Caco-2 (cell line): Measurements from ENCODE around the gene ALG14. TPM values are rescaled to one million over a fixed set of nuclear protein-coding genes. Genes with fewer than 3 reads are reported as not detected.

Source experiments
- Bru-seq: library from RNA; stranded (reverse); fragments of 400-500 nt; gene quantifications from one replicate; lab custom pipeline; 2021; lab: Mats Ljungman, UMichigan
- BruChase-seq, 2 experiments: library from RNA; stranded (reverse); fragments of 400-500 nt; gene quantifications; one replicate each; lab custom pipeline; 2021; lab: Mats Ljungman, UMichigan
- BruUV-seq: library from RNA; stranded (reverse); fragments of 400-500 nt; replicated peaks from 2 replicates; lab custom pipeline; 2021; lab: Mats Ljungman, UMichigan
- CTCF ChIA-PET: fragments of 300-600 bp; sonication (Branson Sonifier 250); formaldehyde crosslinking; loops from one replicate; lab custom pipeline; 2022; ENCODE audit warnings: antibody characterized with exemption; lab: Charles Lee
- POLR2A ChIA-PET: fragments of 300-600 bp; sonication (Branson Sonifier 250); formaldehyde crosslinking; loops from one replicate; lab custom pipeline; 2022; ENCODE audit warnings: antibody characterized with exemption; lab: Charles Lee
- DNase-seq, 2 experiments: peaks; one replicate each; pipeline versions ENCODE4 v3.0.0 to v3.0.0-alpha.2; 2020 to 2022
- H3K27me3 ChIP-seq: replicated peaks from 2 replicates; pipeline ENCODE4 v1.6.0; 2011; ENCODE audit warnings: low read length; ENCODE audit not compliant: control insufficient read depth, insufficient read depth
- H3K36me3 ChIP-seq: 2 replicates; pipeline ENCODE4 v1.5.1; 2011; ENCODE audit warnings: low read length; ENCODE audit not compliant: control insufficient read depth, insufficient read depth
- H3K4me1 ChIP-seq: fragments of 250-450 bp; sonication (Bioruptor Pico); 2 replicates; pipeline ENCODE4 v1.5.1; 2020; ENCODE audit warnings: mild to moderate bottlenecking
- H3K4me3 ChIP-seq: 2 replicates; pipeline ENCODE4 v1.5.1; 2011; ENCODE audit warnings: low read depth, mild to moderate bottlenecking, control low read depth, low read length
- H3K9me3 ChIP-seq: fragments of 250-450 bp; sonication (Bioruptor Pico); 2 replicates; pipeline ENCODE4 v1.5.1; 2020; ENCODE audit warnings: mild to moderate bottlenecking, moderate library complexity
- H3K27ac Mint-ChIP-seq: one replicate; pipeline ENCODE4 v1.8.0; 2022; ENCODE audit warnings: mixed read lengths; ENCODE audit not compliant: unreplicated experiment
- H3K27me3 Mint-ChIP-seq: one replicate; pipeline ENCODE4 v1.8.0; 2022; ENCODE audit warnings: mixed read lengths; ENCODE audit not compliant: insufficient read depth, unreplicated experiment
- H3K36me3 Mint-ChIP-seq: one replicate; pipeline ENCODE4 v1.8.0; 2022; ENCODE audit warnings: mild to moderate bottlenecking, mixed read lengths; ENCODE audit not compliant: insufficient read depth, unreplicated experiment
- H3K4me1 Mint-ChIP-seq: one replicate; pipeline ENCODE4 v1.8.0; 2022; ENCODE audit warnings: low read depth, mixed read lengths; ENCODE audit not compliant: unreplicated experiment
- H3K4me3 Mint-ChIP-seq: one replicate; pipeline ENCODE4 v1.8.0; 2022; ENCODE audit warnings: mild to moderate bottlenecking, moderate library complexity, mixed read lengths; ENCODE audit not compliant: unreplicated experiment
- H3K9me3 Mint-ChIP-seq: one replicate; pipeline ENCODE4 v1.8.0; 2022; ENCODE audit warnings: mixed read lengths; ENCODE audit not compliant: unreplicated experiment
- CTCF ChIP-seq, 2 experiments: fragments of 200-600 bp in 1 of 2; IDR thresholded peaks; 1 replicate in 1 of 2; 2 replicates in 1 of 2; pipeline versions ENCODE4 v1.5.1 to v1.8.0; 2011 to 2022; ENCODE audit warnings: antibody characterized with exemption in 1 of 2, control low read depth in 1 of 2, inconsistent platforms in 1 of 2, low read depth in 1 of 2, low read length in 1 of 2, mild to moderate bottlenecking in 1 of 2, moderate library complexity in 1 of 2; ENCODE audit not compliant: insufficient read depth in 1 of 2, severe bottlenecking in 1 of 2, unreplicated experiment in 1 of 2
- intact Hi-C: fragments of 100-400 bp; cut with micrococcal nuclease; formaldehyde crosslinking; loops from one replicate; pipeline ENCODE4 v1.10.0; 2022; ENCODE audit not compliant: unreplicated experiment
- long read RNA-seq: library from polyadenylated mRNA; stranded (forward); transcript quantifications from one replicate; pipeline ENCODE4 v2.0.0, GENCODE V29; 2022
- total RNA-seq: library from RNA; stranded (reverse); gene quantifications from 2 replicates; pipeline ENCODE4 v1.2.3, GENCODE V29; 2022

Gene ALG14
- total RNA-seq (4.5 and 6.1 TPM in 2 replicates), Bru-seq, nascent RNA (percentile 53 among the genes with signal in this experiment), BruChase-seq, experiment 1, labeled RNA remaining after a 2-hour chase (percentile 48 among the genes with signal in this experiment), BruChase-seq, experiment 2, labeled RNA remaining after a 6-hour chase (percentile 50 among the genes with signal in this experiment)
- long read RNA-seq, full-length matches to known transcripts: 17 of 18 reads
- long read RNA-seq, partial matches to known transcripts: 0 of 18 reads
- long read RNA-seq, other reads (novel, unspliced or antisense): 1 of 18 reads

GRCh38 chr1:95072532-95073419 is at the start of gene ALG14:
Gene ALG14, minus strand, starts transcription at chr1:95072951. Its CDS starts 53 bp downstream, at chr1:95072898.
- peak within 1 kb of the TSS; percentile 99 for H3K4me3 Mint-ChIP-seq
- H3K4me1 Mint-ChIP-seq: peaks cover 11% of the 10 kb centered on the region
- intact Hi-C loops: loop anchor here (1.0 to 2.0 kb wide), 2 partner anchors 14 to 44 kb away; no protein-coding TSS in a partner anchor

GRCh38 chr1:95122151-95122697 is 49.5 kb upstream of the ALG14 start:
- H3K4me3 ChIP-seq: no peak overlapping the region
- Mint-ChIP-seq H3K27ac (no peak overlapping the region), H3K4me3 (peak overlapping the region; percentile 2), H3K36me3 (no peaks in the 10 kb centered on the region), H3K4me1 (peaks cover 14% of the 10 kb centered on the region), H3K9me3 (no peaks in the 10 kb centered on the region), H3K27me3 (no peaks in the 10 kb centered on the region)
- TF ChIP-seq CTCF (IDR thresholded peaks at IDR 0.05; ENCODE audit: insufficient read depth in 1 of 2, low read depth in 1 of 2, low read length in 1 of 2, severe bottlenecking in 1 of 2, unreplicated experiment in 1 of 2): no peak
- peaks cover 30% of the 10 kb centered on the region for H3K4me1 ChIP-seq
- no peaks in the 10 kb centered on the region for H3K27me3 ChIP-seq
- no TSS peak for BruUV-seq
- ChIA-PET POLR2A (no interaction called here), CTCF (no interaction called here)
- no peaks in the 10 kb centered on the region for H3K9me3 ChIP-seq
- intact Hi-C loops: loop anchor here (1.0 kb wide), 1 partner anchor 53 kb away; no protein-coding TSS in a partner anchor
- DNase-seq: peak; percentile 69 to 70
- no peaks in the 10 kb centered on the region for H3K36me3 ChIP-seq

More at GRCh38 chr1:95072532-95073419, at the start of gene ALG14:
- Mint-ChIP-seq H3K27me3 (no peaks in the 10 kb centered on the region), H3K36me3 (peaks cover 13% of the 10 kb centered on the region), H3K9me3 (no peaks in the 10 kb centered on the region), H3K27ac (peak within 1 kb of the TSS; percentile 95)
- BruUV-seq: TSS peak; percentile 63
- H3K36me3 ChIP-seq: no peaks in the 10 kb centered on the region
- peak within 1 kb of the TSS; percentile 57 for H3K4me3 ChIP-seq
- peak; percentile 87 to 93 for DNase-seq
- no peak for TF ChIP-seq CTCF (IDR thresholded peaks at IDR 0.05; ENCODE audit: insufficient read depth in 1 of 2, low read depth in 1 of 2, low read length in 1 of 2, severe bottlenecking in 1 of 2, unreplicated experiment in 1 of 2)
- peaks cover 33% of the 10 kb centered on the region for H3K4me1 ChIP-seq
- POLR2A ChIA-PET: interaction anchor here (0.6 to 0.9 kb wide), 2 partner anchors 161 to 162 kb away, joined by 3 to 7 read pairs; no protein-coding TSS in a partner anchor
- no peaks in the 10 kb centered on the region for H3K27me3 ChIP-seq
- CTCF ChIA-PET: interaction anchor here (0.6 to 2.6 kb wide), 5 partner anchors 12 to 161 kb away, joined by 3 to 19 read pairs (median 4); partner anchors contain the start of genes RWDD3 and TLCD4
- no peaks in the 10 kb centered on the region for H3K9me3 ChIP-seq
